Measurements from ENCODE around the gene OBSCN.

GRCh38 chr1:228417483-228418203 lies 209.8 kb downstream of the OBSCN start:
- TF ChIP-seq, protein P1, sequence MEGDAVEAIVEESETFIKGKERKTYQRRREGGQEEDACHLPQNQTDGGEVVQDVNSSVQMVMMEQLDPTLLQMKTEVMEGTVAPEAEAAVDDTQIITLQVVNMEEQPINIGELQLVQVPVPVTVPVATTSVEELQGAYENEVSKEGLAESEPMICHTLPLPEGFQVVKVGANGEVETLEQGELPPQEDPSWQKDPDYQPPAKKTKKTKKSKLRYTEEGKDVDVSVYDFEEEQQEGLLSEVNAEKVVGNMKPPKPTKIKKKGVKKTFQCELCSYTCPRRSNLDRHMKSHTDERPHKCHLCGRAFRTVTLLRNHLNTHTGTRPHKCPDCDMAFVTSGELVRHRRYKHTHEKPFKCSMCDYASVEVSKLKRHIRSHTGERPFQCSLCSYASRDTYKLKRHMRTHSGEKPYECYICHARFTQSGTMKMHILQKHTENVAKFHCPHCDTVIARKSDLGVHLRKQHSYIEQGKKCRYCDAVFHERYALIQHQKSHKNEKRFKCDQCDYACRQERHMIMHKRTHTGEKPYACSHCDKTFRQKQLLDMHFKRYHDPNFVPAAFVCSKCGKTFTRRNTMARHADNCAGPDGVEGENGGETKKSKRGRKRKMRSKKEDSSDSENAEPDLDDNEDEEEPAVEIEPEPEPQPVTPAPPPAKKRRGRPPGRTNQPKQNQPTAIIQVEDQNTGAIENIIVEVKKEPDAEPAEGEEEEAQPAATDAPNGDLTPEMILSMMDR (IDR thresholded peaks at IDR 0.05), result no peak
- no peak for TF ChIP-seq POLR2A (IDR thresholded peaks at IDR 0.05)

Data from suprapubic skin (tissue), 3 donors.